ENCODE results near the gene DNAH17.

The DNAH17 gene

GRCh38 chr17:78472035-78472905 lies 104.9 kb downstream of the DNAH17 start:
- Histone ChIP-seq H3K36me3 (ENCODE audit: control insufficient read depth, insufficient read depth, low read length) (no peaks in the 10 kb centered on the region), H3K4me2 (ENCODE audit: low read length) (no peak overlapping the region), H3K4me1 (no peaks in the 10 kb centered on the region), H3K9ac (no peak overlapping the region), H3K27ac (no peak overlapping the region), H2AFZ (no peak overlapping the region), H3K4me3 (ENCODE audit: low read depth, low read length) (no peak overlapping the region), H3K79me2 (no peaks in the 10 kb centered on the region), H3K9me3 (ENCODE audit: control insufficient read depth, low read length) (no peaks in the 10 kb centered on the region), H3K27me3 (ENCODE audit: control insufficient read depth, insufficient read depth, low read length) (peaks cover 4% of the 10 kb centered on the region)
- TF ChIP-seq CTCF (IDR thresholded peaks at IDR 0.05): no peak

- no peaks in the 10 kb centered on the region for H3K4me1 ChIP-seq
- H3K27me3 ChIP-seq (ENCODE audit: control insufficient read depth, insufficient read depth, low read length): peaks cover 4% of the 10 kb centered on the region
- no peak for TF ChIP-seq CTCF (IDR thresholded peaks at IDR 0.05)
- no peak overlapping the region for H3K4me3 ChIP-seq (ENCODE audit: low read depth, low read length)
- H3K4me2 ChIP-seq (ENCODE audit: low read length): no peak overlapping the region
- H3K9me3 ChIP-seq (ENCODE audit: control insufficient read depth, low read length): no peaks in the 10 kb centered on the region
- H3K9ac ChIP-seq: no peak overlapping the region
- no peaks in the 10 kb centered on the region for H3K36me3 ChIP-seq (ENCODE audit: control insufficient read depth, insufficient read depth, low read length)
- H3K79me2 ChIP-seq: no peaks in the 10 kb centered on the region
- H3K27ac ChIP-seq: no peak overlapping the region
- no peak overlapping the region for H2AFZ ChIP-seq
Measured at GRCh38 chr17:78471635-78472034, 105.6 kb downstream of the DNAH17 start.

- TF ChIP-seq CTCF (IDR thresholded peaks at IDR 0.05): no peak
- no peak overlapping the region for H3K27ac ChIP-seq
Measured at GRCh38 chr17:78469443-78469842, 107.8 kb downstream of the DNAH17 start.

GRCh38 chr17:78468366-78468765 lies 108.8 kb downstream of the DNAH17 start:
- H3K9ac ChIP-seq: no peak overlapping the region
- H3K4me3 ChIP-seq (ENCODE audit: low read depth, low read length): no peak overlapping the region
- no peaks in the 10 kb centered on the region for H3K4me1 ChIP-seq
- no peak for TF ChIP-seq CTCF (IDR thresholded peaks at IDR 0.05)
- H3K79me2 ChIP-seq: no peaks in the 10 kb centered on the region
- no peak overlapping the region for H3K4me2 ChIP-seq (ENCODE audit: low read length)
- H3K27ac ChIP-seq: no peak overlapping the region
- no peaks in the 10 kb centered on the region for H3K9me3 ChIP-seq (ENCODE audit: control insufficient read depth, low read length)
- peaks cover 4% of the 10 kb centered on the region for H3K27me3 ChIP-seq (ENCODE audit: control insufficient read depth, insufficient read depth, low read length)
- no peaks in the 10 kb centered on the region for H3K36me3 ChIP-seq (ENCODE audit: control insufficient read depth, insufficient read depth, low read length)
- H2AFZ ChIP-seq: no peak overlapping the region

More at GRCh38 chr17:78469443-78469842, 107.8 kb downstream of the DNAH17 start:
- Histone ChIP-seq H3K36me3 (ENCODE audit: control insufficient read depth, insufficient read depth, low read length) (no peaks in the 10 kb centered on the region), H3K4me2 (ENCODE audit: low read length) (no peak overlapping the region), H2AFZ (no peak overlapping the region), H3K9me3 (ENCODE audit: control insufficient read depth, low read length) (no peaks in the 10 kb centered on the region), H3K9ac (no peak overlapping the region), H3K79me2 (no peaks in the 10 kb centered on the region), H3K27me3 (ENCODE audit: control insufficient read depth, insufficient read depth, low read length) (peaks cover 4% of the 10 kb centered on the region), H3K4me1 (no peaks in the 10 kb centered on the region), H3K4me3 (ENCODE audit: low read depth, low read length) (no peak overlapping the region)
